HG02943 (cell line): ENCODE results near the gene SHOC2.

Experiments used
- ATAC-seq: cut with Tn5 transposase; IDR thresholded peaks from one replicate; pipeline ENCODE4 v1.9.1; 2021; ENCODE audit warnings: mild to moderate bottlenecking, low read depth, moderate library complexity; ENCODE audit not compliant: unreplicated experiment

SHOC2 gene

DNA sequence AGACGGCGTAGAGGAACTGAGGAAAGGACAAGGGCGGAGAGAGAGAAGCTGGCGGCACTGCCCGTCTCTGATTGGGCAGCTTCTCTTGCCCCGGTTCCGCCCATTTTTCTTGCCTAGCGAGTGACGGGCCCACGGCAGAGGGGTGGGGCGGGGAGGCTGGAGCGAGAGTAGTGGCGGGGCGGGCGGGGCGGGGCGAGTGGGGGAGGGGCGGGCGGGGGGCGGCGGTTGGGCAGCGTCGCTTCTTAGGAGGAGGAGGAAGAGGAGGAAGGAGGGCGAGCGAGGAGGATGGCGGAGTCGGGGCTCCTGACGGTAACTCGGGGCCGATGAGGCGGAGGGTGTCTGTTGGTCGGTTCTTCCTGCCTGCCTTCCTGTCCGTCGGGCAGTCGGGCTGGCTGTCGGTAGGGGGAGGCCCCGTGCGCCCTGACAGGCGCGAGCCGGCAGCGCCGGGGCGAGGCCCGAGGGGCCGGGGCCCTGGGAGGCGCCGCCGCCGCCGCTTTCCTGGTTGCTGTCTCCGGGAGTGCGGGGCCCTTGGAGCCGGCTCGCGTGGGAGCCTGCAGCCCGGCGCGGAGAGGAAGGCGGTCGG lies at the start of gene SHOC2:
Gene SHOC2 (plus strand): TSS at position 256 of the 583 bp plus-strand sequence. CDS start 44,755 bp downstream, outside the sequence.
- peak; percentile 10 for ATAC-seq

DNA sequence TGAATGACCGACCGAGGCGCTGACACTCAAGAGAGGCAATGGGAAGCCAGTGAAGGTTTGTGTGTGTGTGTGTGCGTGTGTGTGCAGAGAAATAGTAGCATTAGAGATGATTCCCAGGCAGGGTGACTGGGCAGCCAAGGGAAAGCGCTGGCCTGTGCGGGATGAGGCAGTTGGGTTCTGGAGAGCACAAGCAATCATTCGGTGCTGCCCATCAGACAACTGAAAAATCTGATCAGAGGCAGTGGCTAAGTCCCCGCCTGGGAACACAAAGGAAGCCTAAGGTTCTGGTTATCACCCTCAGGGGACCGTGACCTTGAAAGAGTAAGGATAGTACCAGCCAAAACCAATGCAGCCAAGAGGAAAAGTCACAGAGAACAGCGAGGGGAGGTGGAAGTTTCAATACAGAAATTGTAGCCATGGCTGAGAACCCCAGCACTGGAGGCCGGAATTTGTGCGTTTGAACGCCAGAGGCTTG lies 48.5 kb upstream of the SHOC2 start:
- no peak for ATAC-seq

- ATAC-seq: peak; percentile 76
Observed at GRCh38 chr10:110871298-110872084, 47.9 kb upstream of the SHOC2 start, which contains the start of gene PDCD4. Gene PDCD4, plus strand, starts transcription at chr10:110871928. Its CDS starts 4,100 bp downstream, at chr10:110876028.

DNA sequence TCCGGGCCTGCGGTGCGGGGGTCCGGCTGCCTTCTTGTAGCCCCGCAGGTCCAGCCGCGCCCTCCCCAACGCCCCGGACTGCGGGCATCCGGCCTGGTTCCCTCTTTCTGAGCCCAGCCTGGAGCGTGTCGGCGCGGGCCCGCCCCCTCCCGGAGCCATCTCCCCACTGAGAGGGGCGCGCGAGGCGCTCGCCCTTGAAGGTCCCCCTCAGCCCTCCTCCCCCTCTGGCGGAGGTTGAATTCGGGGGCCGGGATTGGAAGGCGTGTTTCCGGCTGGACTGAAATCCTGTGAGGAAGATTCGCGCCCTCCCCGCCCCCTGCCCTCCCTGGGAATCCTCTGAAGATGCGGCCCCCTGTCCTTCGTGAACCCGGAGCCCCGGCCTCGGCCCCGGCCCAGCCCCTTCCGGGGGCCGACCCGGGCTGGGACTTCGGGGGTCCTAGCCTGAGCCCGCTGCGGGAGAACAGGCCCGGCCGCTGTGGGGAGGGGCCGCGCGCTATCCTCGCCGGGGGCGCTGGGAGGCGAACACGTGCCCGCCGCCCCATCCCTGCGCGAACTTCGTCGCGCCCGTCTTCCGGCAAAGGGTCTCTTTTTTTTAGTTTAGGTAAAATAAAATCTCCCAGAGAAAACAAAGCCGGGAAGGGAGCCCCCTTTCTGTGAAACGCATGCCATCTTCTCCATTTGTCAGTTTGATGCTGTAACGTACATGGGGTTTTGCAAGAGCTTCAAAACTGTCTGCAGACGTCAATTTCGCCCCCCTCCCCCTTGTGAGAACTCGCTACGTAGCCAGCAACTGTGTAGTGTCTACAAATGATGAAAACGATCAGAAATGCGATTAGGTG lies 47.0 kb upstream of the SHOC2 start:
- ATAC-seq: peak; percentile 40

GRCh38 chr10:110872984-110873923 lies 46.1 kb upstream of the SHOC2 start:
- no peak for ATAC-seq

- no peak for ATAC-seq
Observed at GRCh38 chr10:110873951-110874350, 45.5 kb upstream of the SHOC2 start.

GRCh38 chr10:110876000-110876399 lies 43.4 kb upstream of the SHOC2 start:
- ATAC-seq: no peak

GRCh38 chr10:110876788-110877187 lies 42.6 kb upstream of the SHOC2 start:
- ATAC-seq: no peak

- ATAC-seq: no peak
Observed at GRCh38 chr10:110880012-110880411, 39.4 kb upstream of the SHOC2 start.

DNA sequence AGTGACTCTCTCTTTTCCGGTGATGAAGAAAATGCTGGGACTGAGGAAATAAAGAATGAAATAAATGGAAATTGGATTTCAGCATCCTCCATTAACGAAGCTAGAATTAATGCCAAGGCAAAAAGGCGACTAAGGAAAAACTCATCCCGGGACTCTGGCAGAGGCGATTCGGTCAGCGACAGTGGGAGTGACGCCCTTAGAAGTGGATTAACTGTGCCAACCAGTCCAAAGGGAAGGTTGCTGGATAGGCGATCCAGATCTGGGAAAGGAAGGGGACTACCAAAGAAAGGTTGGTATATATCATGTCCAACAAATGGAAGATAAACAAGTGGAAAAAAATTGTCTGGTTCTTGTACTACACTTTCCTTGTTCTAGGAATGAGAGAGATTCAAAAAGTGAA lies 38.2 kb upstream of the SHOC2 start:
- no peak for ATAC-seq

DNA sequence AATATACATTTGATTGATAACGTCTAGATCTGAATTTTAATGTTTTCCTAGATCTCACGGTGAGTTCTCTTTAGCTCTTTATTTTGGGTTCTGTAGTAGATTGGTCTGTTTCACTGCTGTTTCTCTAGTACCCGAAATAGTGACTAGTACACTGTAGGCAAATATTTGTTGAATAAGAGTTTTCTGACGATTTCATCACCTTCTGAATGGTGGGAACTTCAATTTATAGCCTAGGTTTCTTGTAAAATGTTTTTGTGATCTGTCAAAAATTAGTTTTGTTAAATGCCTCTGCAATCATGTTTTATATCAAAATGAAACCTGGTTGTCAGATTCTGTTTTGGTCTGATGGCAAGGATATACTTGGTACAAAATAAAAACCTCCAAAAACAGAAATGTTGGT lies 37.5 kb upstream of the SHOC2 start:
- ATAC-seq: no peak

- no peak for ATAC-seq
Observed at GRCh38 chr10:110883924-110884323, 35.5 kb upstream of the SHOC2 start.

DNA sequence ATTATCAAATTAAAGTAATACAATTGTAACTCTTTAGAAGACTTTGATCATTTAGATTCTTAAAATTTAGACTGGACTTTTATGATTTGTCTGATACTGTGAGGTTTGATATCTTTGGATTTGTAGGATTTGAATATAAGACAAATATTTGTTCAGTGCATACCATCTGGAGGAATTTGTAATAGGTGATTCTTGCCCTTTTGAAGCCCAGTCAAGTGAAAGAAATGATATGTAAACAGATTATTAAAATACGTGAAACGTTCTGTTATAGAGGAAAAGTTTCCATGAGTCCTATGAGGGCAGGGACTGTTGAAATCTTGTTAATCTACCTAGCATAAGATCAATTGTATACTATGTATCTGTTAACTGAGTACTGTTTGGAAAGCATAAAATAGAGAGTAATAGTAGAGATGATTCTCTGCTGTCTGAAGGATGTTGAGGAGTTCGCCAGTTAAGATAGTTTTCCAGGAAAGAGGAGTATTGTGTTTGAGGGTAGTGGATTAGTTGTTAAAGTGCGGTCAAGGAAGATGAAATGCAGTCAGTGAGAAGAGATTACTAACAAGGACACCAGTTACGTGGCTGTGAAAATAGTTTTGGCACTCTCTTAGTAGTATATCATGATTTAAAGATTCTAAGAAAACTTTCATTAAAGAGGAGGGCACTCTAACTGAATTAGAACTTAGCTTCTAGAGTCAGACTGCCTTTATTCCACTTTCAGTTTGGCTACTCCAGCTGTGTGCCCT lies 33.3 kb upstream of the SHOC2 start:
- no peak for ATAC-seq

- ATAC-seq: no peak
Observed at GRCh38 chr10:110887560-110887959, 31.8 kb upstream of the SHOC2 start.

- no peak for ATAC-seq
Observed at GRCh38 chr10:110892602-110893288, 26.7 kb upstream of the SHOC2 start.

- ATAC-seq: no peak
Observed at GRCh38 chr10:110893559-110894179, 25.7 kb upstream of the SHOC2 start.

DNA sequence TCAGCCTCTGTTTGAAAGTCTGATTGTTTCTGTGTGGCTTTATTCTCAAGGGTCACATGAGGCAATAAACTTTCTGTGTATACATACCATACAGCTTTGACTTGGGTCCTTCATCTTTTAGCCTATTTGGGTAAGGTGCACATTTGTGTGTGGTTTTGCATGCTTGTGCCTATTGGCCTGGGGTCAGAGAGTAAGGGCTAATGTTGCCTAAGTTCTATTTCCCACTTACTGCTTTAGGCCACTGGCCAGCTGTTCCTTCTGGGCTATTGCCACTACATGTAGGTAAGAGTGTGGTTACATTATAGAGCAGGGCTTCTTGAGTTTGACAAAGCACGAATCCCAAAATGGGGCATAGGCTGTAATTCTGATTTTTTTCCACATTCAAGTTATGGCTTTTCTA lies 22.2 kb upstream of the SHOC2 start:
- no peak for ATAC-seq

- no peak for ATAC-seq
Observed at GRCh38 chr10:110898391-110898790, 21.0 kb upstream of the SHOC2 start.
